ENCODE data around the gene SPOP.

Gene SPOP

DNA sequence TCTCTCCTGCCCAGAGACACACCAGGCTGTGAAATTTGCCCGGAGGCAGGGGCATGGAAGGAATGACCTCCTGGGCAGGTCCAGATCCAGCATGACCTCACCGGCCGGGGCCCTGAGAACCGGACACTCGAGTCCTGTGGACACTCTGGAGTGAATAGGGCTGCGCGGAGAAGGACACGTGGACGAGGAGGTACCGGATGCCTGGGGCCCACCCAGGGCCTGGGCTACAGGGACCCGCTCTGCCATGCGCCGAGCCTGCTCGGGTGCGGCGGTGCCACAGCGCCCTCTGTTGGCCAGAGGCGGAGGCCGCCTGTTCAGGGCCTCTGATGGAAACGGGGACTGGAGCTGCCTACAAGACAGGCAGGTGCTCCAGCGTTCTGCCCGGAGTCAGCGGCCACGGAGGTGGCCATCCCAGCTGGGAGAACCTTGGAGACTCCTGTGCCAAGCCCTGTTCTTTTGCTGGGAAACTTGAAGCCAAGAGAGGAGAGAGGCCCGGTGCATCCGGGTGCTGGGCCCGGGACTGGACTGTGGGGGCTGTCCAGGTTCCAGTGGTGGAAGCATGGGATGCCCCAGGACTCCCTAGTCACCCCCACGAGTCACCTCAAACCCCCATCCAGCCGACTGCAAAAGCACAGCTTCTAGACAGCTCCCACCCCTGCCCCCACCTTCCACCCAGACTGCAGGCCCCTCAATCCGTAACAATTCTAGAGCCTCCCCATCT is 121.5 kb downstream of the SPOP start:
- no peaks in the 10 kb centered on the region for H3K4me1 ChIP-seq
- no peak overlapping the region for H3K9ac ChIP-seq
- no peak overlapping the region for H3K27ac ChIP-seq
- H3K36me3 ChIP-seq (ENCODE audit: control insufficient read depth, insufficient read depth, low read length): no peaks in the 10 kb centered on the region
- H3K27me3 ChIP-seq (ENCODE audit: control insufficient read depth, insufficient read depth, low read length): no peaks in the 10 kb centered on the region
- H3K4me3 ChIP-seq (ENCODE audit: low read depth, low read length): no peak overlapping the region
- no peaks in the 10 kb centered on the region for H3K79me2 ChIP-seq
- H3K4me2 ChIP-seq (ENCODE audit: low read length): peak overlapping the region; percentile 64
- peak overlapping the region; percentile 62 for H2AFZ ChIP-seq
- no peaks in the 10 kb centered on the region for H3K9me3 ChIP-seq (ENCODE audit: control insufficient read depth, low read length)
- TF ChIP-seq, protein P1, sequence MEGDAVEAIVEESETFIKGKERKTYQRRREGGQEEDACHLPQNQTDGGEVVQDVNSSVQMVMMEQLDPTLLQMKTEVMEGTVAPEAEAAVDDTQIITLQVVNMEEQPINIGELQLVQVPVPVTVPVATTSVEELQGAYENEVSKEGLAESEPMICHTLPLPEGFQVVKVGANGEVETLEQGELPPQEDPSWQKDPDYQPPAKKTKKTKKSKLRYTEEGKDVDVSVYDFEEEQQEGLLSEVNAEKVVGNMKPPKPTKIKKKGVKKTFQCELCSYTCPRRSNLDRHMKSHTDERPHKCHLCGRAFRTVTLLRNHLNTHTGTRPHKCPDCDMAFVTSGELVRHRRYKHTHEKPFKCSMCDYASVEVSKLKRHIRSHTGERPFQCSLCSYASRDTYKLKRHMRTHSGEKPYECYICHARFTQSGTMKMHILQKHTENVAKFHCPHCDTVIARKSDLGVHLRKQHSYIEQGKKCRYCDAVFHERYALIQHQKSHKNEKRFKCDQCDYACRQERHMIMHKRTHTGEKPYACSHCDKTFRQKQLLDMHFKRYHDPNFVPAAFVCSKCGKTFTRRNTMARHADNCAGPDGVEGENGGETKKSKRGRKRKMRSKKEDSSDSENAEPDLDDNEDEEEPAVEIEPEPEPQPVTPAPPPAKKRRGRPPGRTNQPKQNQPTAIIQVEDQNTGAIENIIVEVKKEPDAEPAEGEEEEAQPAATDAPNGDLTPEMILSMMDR (IDR thresholded peaks at IDR 0.05): peak; percentile 98

DNA sequence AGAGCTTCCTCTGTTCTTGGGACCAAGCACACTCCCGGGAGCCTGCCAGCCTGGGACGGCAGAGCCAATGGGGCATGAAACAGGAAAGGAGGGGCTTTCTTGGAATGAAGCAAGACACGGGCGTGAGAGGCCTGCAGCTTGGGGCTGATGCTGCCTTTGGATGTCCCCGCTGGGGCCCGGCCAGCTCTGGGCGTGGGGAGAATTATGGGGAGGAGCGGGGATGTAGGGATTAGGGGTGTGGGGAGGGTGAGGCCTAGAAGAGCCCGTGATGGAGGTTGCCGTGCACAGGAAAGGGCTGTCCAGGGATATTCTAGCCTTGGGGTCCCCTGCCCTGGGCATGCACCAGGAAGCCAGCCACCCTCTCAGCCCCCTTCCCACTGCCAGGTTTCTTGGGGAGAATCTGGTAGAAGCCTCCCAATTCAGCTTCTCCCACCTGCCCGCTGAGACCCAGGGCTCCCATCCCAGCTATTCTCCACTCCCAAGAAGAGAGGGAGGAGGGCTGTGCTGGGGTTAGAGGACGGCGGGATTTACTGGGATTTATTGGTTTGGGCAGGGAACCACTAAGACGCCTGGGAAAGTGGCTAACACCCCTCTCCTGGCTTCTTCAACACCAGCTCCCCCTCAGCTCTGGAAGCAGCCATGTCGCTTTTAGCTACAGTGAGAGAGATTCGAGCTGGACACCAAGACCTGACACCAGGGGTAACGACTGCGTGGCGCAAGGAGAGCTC is 122.2 kb downstream of the SPOP start:
- Histone ChIP-seq H3K4me1 (no peaks in the 10 kb centered on the region), H3K9me3 (ENCODE audit: control insufficient read depth, low read length) (no peaks in the 10 kb centered on the region), H3K4me3 (ENCODE audit: low read depth, low read length) (no peak overlapping the region), H3K79me2 (no peaks in the 10 kb centered on the region), H3K36me3 (ENCODE audit: control insufficient read depth, insufficient read depth, low read length) (no peaks in the 10 kb centered on the region), H3K27me3 (ENCODE audit: control insufficient read depth, insufficient read depth, low read length) (no peaks in the 10 kb centered on the region), H3K27ac (no peak overlapping the region), H3K9ac (no peak overlapping the region), H3K4me2 (ENCODE audit: low read length) (no peak overlapping the region), H2AFZ (peak overlapping the region; percentile 62)
- TF ChIP-seq, protein P1 (IDR thresholded peaks at IDR 0.05): no peak

- TF ChIP-seq, protein P1 (IDR thresholded peaks at IDR 0.05): no peak
- Histone ChIP-seq H3K27ac (no peak overlapping the region), H3K4me1 (no peaks in the 10 kb centered on the region), H3K4me3 (ENCODE audit: low read depth, low read length) (no peak overlapping the region), H3K9me3 (ENCODE audit: control insufficient read depth, low read length) (no peaks in the 10 kb centered on the region), H2AFZ (no peak overlapping the region), H3K27me3 (ENCODE audit: control insufficient read depth, insufficient read depth, low read length) (no peaks in the 10 kb centered on the region), H3K4me2 (ENCODE audit: low read length) (no peak overlapping the region), H3K9ac (no peak overlapping the region), H3K36me3 (ENCODE audit: control insufficient read depth, insufficient read depth, low read length) (no peaks in the 10 kb centered on the region), H3K79me2 (no peaks in the 10 kb centered on the region)
Observed at GRCh38 chr17:49554694-49555494, 123.0 kb downstream of the SPOP start.

GRCh38 chr17:49553676-49554335 is 124.1 kb downstream of the SPOP start:
- Histone ChIP-seq H2AFZ (no peak overlapping the region), H3K27ac (no peak overlapping the region), H3K79me2 (no peaks in the 10 kb centered on the region), H3K4me3 (ENCODE audit: low read depth, low read length) (no peak overlapping the region), H3K4me2 (ENCODE audit: low read length) (no peak overlapping the region), H3K9ac (no peak overlapping the region), H3K9me3 (ENCODE audit: control insufficient read depth, low read length) (no peaks in the 10 kb centered on the region), H3K27me3 (ENCODE audit: control insufficient read depth, insufficient read depth, low read length) (no peaks in the 10 kb centered on the region), H3K4me1 (no peaks in the 10 kb centered on the region), H3K36me3 (ENCODE audit: control insufficient read depth, insufficient read depth, low read length) (no peaks in the 10 kb centered on the region)
- TF ChIP-seq, protein P1 (IDR thresholded peaks at IDR 0.05): no peak
